ENCODE measurements around the gene FSTL4.

FSTL4 gene

GRCh38 chr5:133247881-133248624, 364.3 kb downstream of the FSTL4 start:
- no peak overlapping the region for H3K4me3 ChIP-seq (ENCODE audit: low read depth, low read length)
- peak; percentile 51 for DNase-seq (ENCODE audit: low read depth)

GRCh38 chr5:133247151-133247709, 365.1 kb downstream of the FSTL4 start:
- no peak overlapping the region for H3K4me3 ChIP-seq (ENCODE audit: low read depth, low read length)

GRCh38 chr5:133246376-133247150, 365.8 kb downstream of the FSTL4 start:
- DNase-seq (ENCODE audit: low read depth), result no peak
- H3K4me3 ChIP-seq (ENCODE audit: low read depth, low read length), result no peak overlapping the region

More at GRCh38 chr5:133247151-133247709, 365.1 kb downstream of the FSTL4 start:
- no peak for DNase-seq (ENCODE audit: low read depth)

GRCh38 chr5:133246053-133246370, 366.3 kb downstream of the FSTL4 start:
- DNase-seq (ENCODE audit: low read depth), result no peak
- no peak overlapping the region for H3K4me3 ChIP-seq (ENCODE audit: low read depth, low read length)

- DNase-seq (ENCODE audit: low read depth), result peak; percentile 79
- no peak overlapping the region for H3K4me3 ChIP-seq (ENCODE audit: low read depth, low read length)
Measured at GRCh38 chr5:133245191-133246052, 366.9 kb downstream of the FSTL4 start.

- DNase-seq (ENCODE audit: low read depth), result no peak
- H3K4me3 ChIP-seq (ENCODE audit: low read depth, low read length), result no peak overlapping the region
Measured at GRCh38 chr5:133244242-133244641, 368.1 kb downstream of the FSTL4 start.

GRCh38 chr5:133243196-133243595, 369.1 kb downstream of the FSTL4 start:
- no peak overlapping the region for H3K4me3 ChIP-seq (ENCODE audit: low read depth, low read length)
- DNase-seq (ENCODE audit: low read depth), result no peak

- no peak overlapping the region for H3K4me3 ChIP-seq (ENCODE audit: low read depth, low read length)
Measured at GRCh38 chr5:133242221-133242835, 370.0 kb downstream of the FSTL4 start.

GRCh38 chr5:133241179-133242092, 370.9 kb downstream of the FSTL4 start:
- no peak for DNase-seq (ENCODE audit: low read depth)
- no peak overlapping the region for H3K4me3 ChIP-seq (ENCODE audit: low read depth, low read length)

More at GRCh38 chr5:133242221-133242835, 370.0 kb downstream of the FSTL4 start:
- no peak for DNase-seq (ENCODE audit: low read depth)

- no peak overlapping the region for H3K4me3 ChIP-seq (ENCODE audit: low read depth, low read length)
- DNase-seq (ENCODE audit: low read depth), result peak; percentile 75
Measured at GRCh38 chr5:133240425-133241091, 371.8 kb downstream of the FSTL4 start.

- no peak for DNase-seq (ENCODE audit: low read depth)
- no peak overlapping the region for H3K4me3 ChIP-seq (ENCODE audit: low read depth, low read length)
Measured at GRCh38 chr5:133238426-133239205, 373.7 kb downstream of the FSTL4 start.

- H3K4me3 ChIP-seq (ENCODE audit: low read depth, low read length), result no peak overlapping the region
- DNase-seq (ENCODE audit: low read depth), result no peak
Measured at GRCh38 chr5:133236976-133237375, 375.4 kb downstream of the FSTL4 start.

GRCh38 chr5:133236541-133236951, 375.8 kb downstream of the FSTL4 start:
- no peak overlapping the region for H3K4me3 ChIP-seq (ENCODE audit: low read depth, low read length)
- no peak for DNase-seq (ENCODE audit: low read depth)

- no peak overlapping the region for H3K4me3 ChIP-seq (ENCODE audit: low read depth, low read length)
- DNase-seq (ENCODE audit: low read depth), result no peak
Measured at GRCh38 chr5:133235696-133236426, 376.5 kb downstream of the FSTL4 start.

GRCh38 chr5:133234911-133235310, 377.4 kb downstream of the FSTL4 start:
- DNase-seq (ENCODE audit: low read depth), result no peak
- no peak overlapping the region for H3K4me3 ChIP-seq (ENCODE audit: low read depth, low read length)

- no peak overlapping the region for H3K4me3 ChIP-seq (ENCODE audit: low read depth, low read length)
- no peak for DNase-seq (ENCODE audit: low read depth)
Measured at GRCh38 chr5:133234273-133234672, 378.1 kb downstream of the FSTL4 start.
